Stomach smooth muscle (tissue), 2 donors: ENCODE data around the gene BHLHA15.

Source experiments
- H3K27ac ChIP-seq: one replicate; pipeline ENCODE4 v1.7.0; 2013; ENCODE audit warnings: mild to moderate bottlenecking, low read length, inconsistent platforms
- H3K27me3 ChIP-seq, 2 donors: one replicate each; pipeline ENCODE4 v1.7.0; 2013; ENCODE audit warnings: low read length in 2 of 2; ENCODE audit not compliant: insufficient read depth in 2 of 2, control insufficient read depth in 1 of 2
- H3K36me3 ChIP-seq, 2 donors: one replicate each; pipeline ENCODE4 v1.7.0; 2013; ENCODE audit warnings: low read length in 2 of 2; ENCODE audit not compliant: control insufficient read depth in 2 of 2, insufficient read depth in 2 of 2
- H3K4me1 ChIP-seq: one replicate; pipeline ENCODE4 v1.7.0; 2013; ENCODE audit warnings: low read length; ENCODE audit not compliant: control insufficient read depth, insufficient read depth
- H3K4me3 ChIP-seq, 2 donors: one replicate each; pipeline ENCODE4 v1.7.0; 2013; ENCODE audit warnings: low read length in 2 of 2
- H3K9ac ChIP-seq, 2 donors: one replicate each; pipeline ENCODE4 v1.7.0; 2013; ENCODE audit warnings: low read length in 2 of 2, mild to moderate bottlenecking in 1 of 2
- H3K9me3 ChIP-seq, 2 donors: one replicate each; pipeline ENCODE4 v1.7.0; 2013; ENCODE audit warnings: low read length in 2 of 2; ENCODE audit not compliant: control insufficient read depth in 2 of 2
- donor health status: healthy.
- donor health status: Pancreatic carcinoma.

The BHLHA15 gene

DNA sequence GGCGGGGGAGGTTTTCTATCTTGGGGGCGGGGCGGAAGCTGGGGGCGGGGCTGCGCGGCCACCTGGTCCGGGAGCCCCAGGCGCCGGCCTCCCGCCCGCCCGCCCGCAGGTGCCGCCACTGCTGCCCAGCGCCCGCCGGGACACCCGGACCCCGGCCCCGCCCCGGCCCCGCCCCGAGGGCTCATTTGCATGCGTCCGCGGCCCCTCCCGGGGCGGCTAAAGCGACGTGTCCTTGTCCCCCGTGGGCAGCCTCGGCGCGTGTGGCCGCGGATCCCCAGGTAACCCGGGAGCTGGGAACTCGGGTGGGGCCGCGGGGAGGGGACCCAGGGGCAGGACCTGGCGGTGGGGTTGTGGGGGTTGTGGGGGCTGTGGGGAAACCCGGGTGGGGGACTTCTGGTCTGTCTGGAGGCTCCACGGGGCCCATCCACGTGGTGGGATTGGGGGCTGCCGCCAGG is at the start of gene BHLHA15:
TSS of gene BHLHA15 (plus strand) at position 219 of the 455 bp plus-strand sequence. CDS start 871 bp downstream, outside the sequence.
- Histone ChIP-seq H3K4me3 (no peak within 1 kb of the TSS), H3K27ac (no peak within 1 kb of the TSS), H3K9me3 (no peaks in the 10 kb centered on the region), H3K36me3 (peaks cover 9% of the 10 kb centered on the region in 2 donors), H3K27me3 (peaks cover 6 to 11% of the 10 kb centered on the region in 2 donors), H3K9ac (no peak within 1 kb of the TSS), H3K4me1 (no peaks in the 10 kb centered on the region)

DNA sequence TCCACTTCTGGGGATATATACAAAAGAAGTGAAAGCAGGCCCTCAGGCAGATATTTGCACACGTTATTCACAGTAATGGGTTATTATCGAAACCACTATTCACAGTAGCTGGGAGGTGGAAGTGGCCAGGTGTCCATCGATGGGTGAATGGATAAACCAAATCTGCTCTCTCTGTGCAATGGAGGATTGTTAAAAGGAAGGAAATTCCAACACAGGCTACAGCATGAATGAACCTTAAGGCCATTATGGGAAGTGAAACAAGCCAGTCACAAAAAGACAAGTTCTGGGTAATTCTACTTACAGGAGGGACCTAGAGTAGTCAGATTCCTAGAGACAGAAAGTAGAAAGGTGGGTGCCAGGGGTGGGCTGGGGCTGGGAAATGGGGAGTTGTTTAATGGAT is 48.5 kb upstream of the BHLHA15 start:
- peaks cover 7% of the 10 kb centered on the region for H3K4me1 ChIP-seq

DNA sequence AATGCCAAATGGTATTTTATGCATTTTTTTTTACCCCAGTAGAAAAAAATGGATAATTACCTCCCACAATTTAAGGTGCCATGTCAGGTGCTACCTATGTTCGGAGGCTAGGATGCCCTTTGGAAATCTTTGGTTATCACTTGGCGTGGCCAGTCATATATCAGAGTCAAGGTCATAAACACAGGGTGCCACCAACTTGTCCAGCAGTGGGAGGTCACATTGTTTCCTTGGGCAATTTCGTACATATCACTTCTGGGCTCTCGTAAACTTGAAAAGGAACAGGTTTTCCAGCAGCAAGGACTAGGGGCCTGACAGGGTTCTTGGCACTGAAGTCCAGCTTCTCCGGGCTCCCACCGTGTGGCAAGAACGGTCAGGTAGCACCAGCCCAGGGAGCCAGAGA is 48.0 kb upstream of the BHLHA15 start:
- H3K4me1 ChIP-seq, result peaks cover 7% of the 10 kb centered on the region
- H3K27me3 ChIP-seq, result no peaks in the 10 kb centered on the region
- no peak overlapping the region for H3K27ac ChIP-seq
- H3K9me3 ChIP-seq, result no peaks in the 10 kb centered on the region
- H3K36me3 ChIP-seq, result peaks cover 5 to 7% of the 10 kb centered on the region in 2 donors
- H3K9ac ChIP-seq, result no peak overlapping the region
- H3K4me3 ChIP-seq, result no peak overlapping the region

More for the DNA sequence above, 48.5 kb upstream of the BHLHA15 start:
- Histone ChIP-seq H3K4me3 (no peak overlapping the region), H3K27me3 (no peaks in the 10 kb centered on the region), H3K9ac (no peak overlapping the region), H3K27ac (no peak overlapping the region), H3K36me3 (peaks cover 5 to 8% of the 10 kb centered on the region in 2 donors), H3K9me3 (no peaks in the 10 kb centered on the region)

DNA sequence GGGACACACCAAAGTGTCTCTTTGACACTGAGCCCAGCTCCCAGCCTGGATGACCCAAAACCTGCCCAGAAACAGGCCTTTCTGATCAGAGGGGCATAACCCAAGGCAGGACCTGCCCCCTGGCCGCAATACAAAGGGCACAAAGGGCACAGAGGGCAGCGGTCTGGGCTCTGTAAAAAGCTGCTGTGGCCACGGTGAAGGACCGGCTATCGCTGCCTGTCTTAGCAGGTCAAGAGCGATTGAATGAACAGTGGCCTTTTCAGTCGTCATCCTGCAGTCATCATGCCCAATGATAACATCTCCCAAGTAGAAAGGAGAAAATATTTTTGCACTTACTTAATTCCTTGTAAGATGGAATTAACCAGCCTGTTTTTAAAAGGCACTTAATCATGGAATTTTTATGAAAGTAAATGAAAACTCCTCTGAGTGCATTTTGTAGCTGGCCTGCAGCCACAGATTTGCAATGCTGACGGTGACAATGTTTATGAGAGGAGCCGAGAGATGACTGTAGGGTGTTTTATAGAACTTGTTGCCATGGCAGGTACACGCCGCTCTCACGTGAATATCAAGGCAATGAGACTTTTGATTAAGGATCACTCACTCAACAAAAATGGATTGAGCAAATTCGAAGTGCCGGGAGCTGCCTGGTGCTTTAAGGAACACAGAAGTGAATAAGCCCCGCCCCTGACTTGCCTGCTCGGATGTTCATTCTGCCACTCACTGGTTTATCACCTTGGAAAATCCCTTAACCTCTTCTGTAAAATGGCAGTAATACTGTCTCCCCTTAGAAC is 47.3 kb upstream of the BHLHA15 start:
- peak overlapping the region in 1 of 2 donors; percentile 29 for H3K9ac ChIP-seq
- H3K27ac ChIP-seq, result no peak overlapping the region

DNA sequence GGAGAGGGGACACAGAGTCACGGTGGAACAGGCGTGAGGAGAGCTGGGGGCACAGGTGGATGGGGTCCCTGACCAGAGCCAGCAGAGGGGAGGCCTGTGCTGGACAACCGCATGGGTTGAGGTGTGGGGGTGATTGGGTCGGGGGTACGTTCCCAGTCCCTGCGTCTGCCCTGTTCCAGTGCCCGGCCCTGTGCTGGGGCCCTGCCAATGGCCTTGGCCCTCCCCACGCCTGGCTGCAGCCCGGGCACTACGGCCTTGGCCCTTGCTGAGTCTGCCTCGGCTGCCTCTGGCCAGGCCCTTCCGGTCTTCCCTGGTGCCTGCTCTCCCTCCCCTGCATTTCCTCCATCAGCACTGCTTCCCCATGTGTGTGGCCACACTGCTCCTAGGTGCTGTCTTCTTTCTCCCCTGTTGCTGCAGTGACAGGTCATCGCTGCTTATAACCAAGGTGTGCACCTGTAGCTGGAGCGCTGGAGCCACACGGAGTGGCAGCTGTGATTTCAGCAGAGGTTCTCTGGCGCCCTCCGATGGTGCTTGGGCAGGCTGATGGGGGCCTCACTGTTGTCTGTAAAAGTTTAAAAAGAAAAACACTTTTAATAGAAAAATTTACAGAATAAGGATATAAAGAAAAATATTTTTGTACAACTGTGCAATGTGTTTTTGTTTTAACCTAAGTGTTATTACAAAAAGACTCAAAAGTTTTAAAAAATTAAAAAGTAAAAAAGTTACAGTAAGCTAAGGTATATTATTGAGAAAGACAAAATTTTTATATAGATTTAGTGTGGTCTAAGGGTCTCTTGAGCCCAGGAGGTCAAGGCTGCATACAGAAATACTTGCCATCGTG is 45.2 kb upstream of the BHLHA15 start:
- Histone ChIP-seq H3K27me3 (no peaks in the 10 kb centered on the region), H3K9me3 (no peaks in the 10 kb centered on the region), H3K9ac (no peak overlapping the region), H3K36me3 (peaks cover 0 to 5% of the 10 kb centered on the region in 2 donors), H3K4me3 (no peak overlapping the region), H3K27ac (no peak overlapping the region), H3K4me1 (peaks cover 7% of the 10 kb centered on the region)

More for the DNA sequence above, 47.3 kb upstream of the BHLHA15 start:
- H3K9me3 ChIP-seq, result no peaks in the 10 kb centered on the region
- H3K27me3 ChIP-seq, result no peaks in the 10 kb centered on the region
- peaks cover 5 to 7% of the 10 kb centered on the region in 2 donors for H3K36me3 ChIP-seq
- H3K4me1 ChIP-seq, result peaks cover 7% of the 10 kb centered on the region
- peak overlapping the region; percentile 49 to 54 for H3K4me3 ChIP-seq

DNA sequence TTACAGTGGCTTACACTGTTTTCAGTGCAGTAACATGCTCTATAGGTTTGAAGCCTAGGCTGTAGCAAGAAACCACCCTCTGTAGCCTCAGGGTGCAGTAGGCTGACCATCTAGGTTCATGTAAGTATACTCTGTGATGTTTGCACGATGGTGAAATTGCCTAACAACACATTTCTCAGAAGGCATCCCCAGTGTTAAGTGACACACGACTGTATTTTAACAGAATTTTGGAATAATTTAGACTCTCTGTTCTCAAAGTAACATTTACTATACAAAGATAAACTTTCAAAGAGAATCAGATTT is 44.6 kb upstream of the BHLHA15 start:
- H3K4me3 ChIP-seq, result no peak overlapping the region
- no peaks in the 10 kb centered on the region for H3K27me3 ChIP-seq
- H3K27ac ChIP-seq, result no peak overlapping the region
- no peaks in the 10 kb centered on the region for H3K9me3 ChIP-seq
- H3K36me3 ChIP-seq, result peaks cover 0 to 5% of the 10 kb centered on the region in 2 donors
- no peak overlapping the region for H3K9ac ChIP-seq
- peaks cover 7% of the 10 kb centered on the region for H3K4me1 ChIP-seq

DNA sequence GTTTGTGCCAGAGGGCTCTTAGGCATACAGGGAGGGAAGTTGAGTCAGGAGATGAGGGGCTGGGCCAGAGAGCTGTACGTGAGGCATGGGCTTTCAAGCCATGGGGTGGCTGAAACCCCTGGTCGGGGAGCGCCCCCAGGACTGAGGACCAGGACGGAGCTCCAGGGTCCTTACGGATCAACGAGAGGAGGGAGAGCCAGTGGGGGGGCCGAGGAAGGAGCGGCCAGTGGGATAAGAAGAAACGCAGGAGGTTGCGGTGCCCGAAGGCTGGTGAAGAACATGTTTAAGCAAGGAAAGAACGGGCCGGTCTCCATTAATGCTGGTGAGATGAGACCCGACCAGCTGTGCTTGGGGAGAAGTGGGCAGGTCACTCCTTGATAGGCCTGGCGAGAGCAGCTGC is 43.6 kb upstream of the BHLHA15 start:
- Histone ChIP-seq H3K4me3 (no peak overlapping the region), H3K27me3 (no peaks in the 10 kb centered on the region), H3K4me1 (peaks cover 7% of the 10 kb centered on the region), H3K36me3 (peaks cover 6 to 9% of the 10 kb centered on the region in 2 donors), H3K9ac (no peak overlapping the region), H3K9me3 (no peaks in the 10 kb centered on the region), H3K27ac (no peak overlapping the region)

DNA sequence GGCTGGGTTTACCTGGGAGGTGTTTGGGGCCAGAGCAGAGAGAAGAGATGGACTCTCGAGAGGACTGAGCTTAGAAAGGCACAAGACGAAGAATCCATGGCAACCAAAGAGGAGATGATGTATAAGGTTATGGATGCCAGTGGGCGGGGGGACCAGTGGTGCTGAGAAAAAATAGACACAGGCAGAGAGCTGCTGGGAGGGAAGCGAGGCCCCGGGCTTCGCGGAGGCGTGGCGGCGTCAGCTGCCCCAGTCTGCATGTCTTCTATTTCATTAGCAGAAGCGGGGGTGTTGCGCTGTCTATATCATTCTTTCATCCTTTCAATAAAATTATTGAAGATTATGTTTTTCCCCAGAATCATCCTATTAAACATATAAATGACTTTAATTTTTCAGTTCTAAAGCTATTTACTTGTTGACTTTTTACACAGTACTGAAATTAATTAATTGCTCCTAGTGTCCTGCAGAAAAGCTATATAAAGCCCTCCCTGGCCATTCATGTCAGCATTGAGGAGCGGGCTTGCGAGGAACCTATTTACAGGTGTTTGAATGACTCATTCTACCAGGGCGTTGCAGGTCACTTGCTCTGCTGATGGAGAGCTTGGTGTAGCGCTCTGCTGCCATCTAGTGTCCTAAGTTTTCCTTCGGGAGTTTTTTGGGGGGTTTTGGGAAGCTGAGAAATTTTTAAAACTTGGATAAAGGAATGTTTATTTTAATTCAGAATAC is 42.9 kb upstream of the BHLHA15 start:
- Histone ChIP-seq H3K4me1 (peaks cover 7% of the 10 kb centered on the region), H3K27ac (no peak overlapping the region), H3K9ac (no peak overlapping the region), H3K36me3 (peaks cover 6 to 9% of the 10 kb centered on the region in 2 donors), H3K4me3 (no peak overlapping the region), H3K27me3 (no peaks in the 10 kb centered on the region), H3K9me3 (no peaks in the 10 kb centered on the region)

DNA sequence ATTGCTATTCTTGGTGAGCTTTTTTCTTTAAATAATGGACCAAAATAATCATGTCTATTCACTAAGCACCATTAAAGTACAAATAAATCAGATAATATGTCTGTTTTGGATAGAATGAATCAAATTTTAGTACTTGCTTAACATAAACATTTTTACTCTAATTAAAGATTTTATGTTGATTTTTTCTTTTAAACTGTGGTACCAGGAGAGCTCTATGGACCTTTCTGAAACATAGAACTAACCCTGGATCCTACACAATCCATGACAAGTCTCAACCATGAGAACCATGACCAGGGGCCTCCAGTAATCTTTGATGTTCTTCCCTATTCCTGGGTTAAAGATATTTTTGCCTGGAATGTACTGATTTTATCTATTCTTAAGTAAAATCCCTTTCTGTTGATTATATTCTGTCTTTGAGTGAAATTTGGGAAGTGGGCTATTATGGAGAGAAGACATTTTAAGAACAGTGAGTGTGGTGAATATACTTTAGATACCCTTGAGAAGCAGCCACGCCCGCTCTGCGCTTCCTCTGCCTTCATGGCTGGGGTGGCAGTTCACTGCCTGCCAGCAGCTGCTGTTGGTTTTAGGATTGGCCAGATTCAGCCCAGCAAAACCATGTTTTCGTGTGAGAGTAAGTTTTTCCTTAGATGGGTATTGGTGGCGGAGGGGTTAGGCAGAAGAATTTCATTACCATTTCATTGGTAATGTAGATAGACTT is 42.2 kb upstream of the BHLHA15 start:
- no peaks in the 10 kb centered on the region for H3K4me1 ChIP-seq
- H3K36me3 ChIP-seq, result peaks cover 6 to 9% of the 10 kb centered on the region in 2 donors
- no peaks in the 10 kb centered on the region for H3K27me3 ChIP-seq
- no peaks in the 10 kb centered on the region for H3K9me3 ChIP-seq
- H3K9ac ChIP-seq, result no peak overlapping the region
- H3K27ac ChIP-seq, result no peak overlapping the region
- no peak overlapping the region for H3K4me3 ChIP-seq

DNA sequence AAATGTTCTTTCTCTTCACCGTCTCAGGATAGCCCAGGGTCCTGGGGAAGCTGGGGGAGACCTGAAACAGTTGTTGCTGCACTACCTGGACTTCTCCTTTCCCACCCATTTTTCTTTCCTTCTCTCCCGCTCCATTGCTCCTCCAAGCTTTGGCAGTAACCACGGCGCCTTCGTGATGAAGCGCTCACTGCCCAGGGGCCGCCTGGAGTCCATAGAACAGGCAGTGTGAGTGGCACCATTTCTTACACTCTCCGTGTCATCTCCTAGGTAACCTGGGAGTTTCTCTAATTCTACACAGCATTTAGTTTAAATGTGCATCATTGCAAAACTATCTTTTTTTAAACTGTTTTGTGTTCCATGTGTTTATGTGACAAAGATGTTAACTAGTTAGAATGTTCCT is 40.3 kb upstream of the BHLHA15 start:
- Histone ChIP-seq H3K4me1 (no peaks in the 10 kb centered on the region), H3K9me3 (no peaks in the 10 kb centered on the region), H3K36me3 (peaks cover 12 to 20% of the 10 kb centered on the region in 2 donors), H3K4me3 (no peak overlapping the region), H3K9ac (no peak overlapping the region), H3K27ac (no peak overlapping the region), H3K27me3 (no peaks in the 10 kb centered on the region)
